NCI-H82 treated with DMSO at 0.1 percent for 48 hours (cell line): Measurements from ENCODE around the gene CEP126.

Experiments
- DNase-seq: peaks from one replicate; lab custom pipeline; 2025; ENCODE audit not compliant: unreplicated experiment; lab: John Stamatoyannopoulos, UW

CEP126 gene

GRCh38 chr11:101914738-101915426 lies at the start of gene CEP126:
Gene CEP126 (plus strand): TSS chr11:101915010. CDS start chr11:101915285, 275 bp downstream.
- peak; percentile 67 for DNase-seq

- no peak for DNase-seq
These were observed 48.0 kb upstream of the CEP126 start for GRCh38 chr11:101866619-101867491.

- no peak for DNase-seq
These were observed 46.9 kb upstream of the CEP126 start for GRCh38 chr11:101867951-101868350.

- DNase-seq, result no peak
These were observed 44.3 kb upstream of the CEP126 start for GRCh38 chr11:101870510-101870909.

- DNase-seq, result no peak
These were observed 42.5 kb upstream of the CEP126 start for GRCh38 chr11:101872171-101872882.

- no peak for DNase-seq
These were observed 34.6 kb upstream of the CEP126 start for GRCh38 chr11:101880222-101880621.

- no peak for DNase-seq
These were observed 33.2 kb upstream of the CEP126 start for GRCh38 chr11:101881586-101881985.

GRCh38 chr11:101885631-101886030 lies 29.2 kb upstream of the CEP126 start:
- no peak for DNase-seq

GRCh38 chr11:101889767-101890166 lies 25.0 kb upstream of the CEP126 start:
- DNase-seq, result no peak

- no peak for DNase-seq
These were observed 20.3 kb upstream of the CEP126 start for GRCh38 chr11:101894505-101894904.

GRCh38 chr11:101907815-101908214 lies 7.0 kb upstream of the CEP126 start:
- DNase-seq, result no peak

- no peak for DNase-seq
These were observed 5.7 kb upstream of the CEP126 start for GRCh38 chr11:101909087-101909486.

- no peak for DNase-seq
These were observed 2.0 kb upstream of the CEP126 start for GRCh38 chr11:101912823-101913284.

GRCh38 chr11:101913656-101914055 lies 1.2 kb upstream of the CEP126 start:
- DNase-seq, result no peak

GRCh38 chr11:101914341-101914737 lies 471 bp upstream of the CEP126 start:
- no peak for DNase-seq

GRCh38 chr11:101915791-101916291 lies 1.0 kb downstream of the CEP126 start:
- no peak for DNase-seq

- DNase-seq, result no peak
These were observed 1.6 kb downstream of the CEP126 start, which contains the start of gene ANGPTL5 for GRCh38 chr11:101916422-101916821. Gene ANGPTL5 (minus strand): TSS chr11:101916522. CDS start chr11:101907909, 8,613 bp downstream.

GRCh38 chr11:101917226-101917625 lies 2.4 kb downstream of the CEP126 start:
- no peak for DNase-seq

GRCh38 chr11:101920992-101921391 lies 6.2 kb downstream of the CEP126 start:
- no peak for DNase-seq

- DNase-seq, result no peak
These were observed 8.7 kb downstream of the CEP126 start for GRCh38 chr11:101923554-101923953.

- DNase-seq, result no peak
These were observed 14.6 kb downstream of the CEP126 start for GRCh38 chr11:101929294-101929915.
